Neural cell (in vitro differentiated cells): ENCODE data around the gene SLC25A45. TPM values are rescaled to one million over a fixed set of nuclear protein-coding genes. Genes with fewer than 3 reads are reported as not detected.

Source experiments
- H2AFZ ChIP-seq: fragments of 200-600, 300-800 bp; sonication (generic), shearing (Covaris generic); 2 replicates; pipeline ENCODE4 v1.6.0; 2014; ENCODE audit warnings: low read depth, mild to moderate bottlenecking, antibody characterized with exemption, low read length, moderate library complexity
- H3F3A ChIP-seq: fragments of 200-600 bp; shearing (Covaris generic); 2 replicates; pipeline ENCODE4 v1.6.1; 2016; ENCODE audit warnings: mild to moderate bottlenecking, moderate library complexity, mixed read lengths, antibody characterized with exemption, low read length; ENCODE audit not compliant: insufficient read depth, poor library complexity, severe bottlenecking
- H3K27ac ChIP-seq: fragments of 200-600, 300-800 bp; sonication (generic), shearing (Covaris generic); 2 replicates; pipeline ENCODE4 v1.5.1; 2014; ENCODE audit warnings: mild to moderate bottlenecking, low read length, moderate library complexity
- H3K27me3 ChIP-seq: fragments of 300-800, 200-600 bp; sonication (generic), shearing (Covaris generic); 2 replicates; pipeline ENCODE4 v1.6.0; 2014; ENCODE audit warnings: mild to moderate bottlenecking, low read depth, low read length, moderate library complexity; ENCODE audit not compliant: insufficient read depth
- H3K36me3 ChIP-seq: fragments of 300-800, 200-600 bp; sonication (generic), shearing (Covaris generic); 2 replicates; pipeline ENCODE4 v1.5.1; 2014; ENCODE audit warnings: mild to moderate bottlenecking, antibody characterized with exemption, low read length, moderate library complexity; ENCODE audit not compliant: insufficient read depth
- H3K4me2 ChIP-seq: fragments of 300-800, 200-600 bp; sonication (generic), shearing (Covaris generic); 2 replicates; pipeline ENCODE4 v1.6.0; 2014; ENCODE audit warnings: mild to moderate bottlenecking, low read length
- H3K4me3 ChIP-seq: fragments of 300-800, 200-600 bp; sonication (generic), shearing (Covaris generic); 2 replicates; pipeline ENCODE4 v1.5.1; 2014; ENCODE audit warnings: mild to moderate bottlenecking, low read length, moderate library complexity
- H3K79me2 ChIP-seq: fragments of 200-600 bp; shearing (Covaris generic); replicated peaks from 2 replicates; pipeline ENCODE4 v1.6.0; 2014; ENCODE audit warnings: mild to moderate bottlenecking, low read length, moderate library complexity; ENCODE audit not compliant: insufficient read depth
- H3K9ac ChIP-seq: fragments of 300-800, 200-600 bp; sonication (generic), shearing (Covaris generic); 2 replicates; pipeline ENCODE4 v1.6.1; 2016; ENCODE audit warnings: mild to moderate bottlenecking, low read length, mixed read lengths
- H3K9me2 ChIP-seq: fragments of 200-600 bp; shearing (Covaris generic); 2 replicates; pipeline ENCODE4 v1.6.1; 2016; ENCODE audit warnings: mild to moderate bottlenecking, low read length, mixed read lengths; ENCODE audit not compliant: insufficient read depth
- H3K9me3 ChIP-seq: fragments of 200-600, 300-800 bp; sonication (generic), shearing (Covaris generic); 2 replicates; pipeline ENCODE4 v1.6.1; 2016; ENCODE audit warnings: mild to moderate bottlenecking, mixed run types, low read length, moderate library complexity, mixed read lengths
- H4K20me1 ChIP-seq: fragments of 200-600 bp; shearing (Covaris generic); 2 replicates; pipeline ENCODE4 v1.6.1; 2016; ENCODE audit warnings: mild to moderate bottlenecking, mixed run types; ENCODE audit not compliant: insufficient read depth
- CTCF ChIP-seq: fragments of 450-650 bp; IDR thresholded peaks from 2 replicates; pipeline ENCODE4 v1.5.1; 2014; ENCODE audit warnings: antibody characterized with exemption, mild to moderate bottlenecking, moderate library complexity; ENCODE audit not compliant: poor library complexity, severe bottlenecking
- EP300 ChIP-seq: fragments of 450-650 bp; conservative IDR thresholded peaks from 2 replicates; pipeline ENCODE4 v1.6.1; 2014; ENCODE audit warnings: antibody characterized with exemption, mild to moderate bottlenecking, moderate library complexity; ENCODE audit not compliant: poor library complexity, severe bottlenecking
- EZH2 ChIP-seq: fragments of 200-600, 300-800 bp; shearing (Covaris generic), sonication (generic); IDR thresholded peaks from 2 replicates; pipeline ENCODE4 v1.6.1; 2014; ENCODE audit warnings: antibody characterized with exemption, low read length, borderline replicate concordance, mild to moderate bottlenecking; ENCODE audit not compliant: insufficient read depth, poor library complexity, severe bottlenecking
- MXI1 ChIP-seq: fragments of 450-650 bp; conservative IDR thresholded peaks from 2 replicates; pipeline ENCODE4 v1.6.1; 2014; ENCODE audit warnings: antibody characterized with exemption, mild to moderate bottlenecking; ENCODE audit not compliant: poor library complexity, severe bottlenecking
- POLR2AphosphoS5 ChIP-seq: IDR thresholded peaks from 2 replicates; pipeline ENCODE4 v1.6.1; 2012
- RAD21 ChIP-seq: fragments of 450-650 bp; conservative IDR thresholded peaks from 2 replicates; pipeline ENCODE4 v1.6.1; 2014; ENCODE audit warnings: antibody characterized with exemption, mild to moderate bottlenecking, moderate library complexity
- REST ChIP-seq: IDR thresholded peaks from 2 replicates; pipeline ENCODE4 v1.6.1; 2012; ENCODE audit warnings: borderline replicate concordance
- SMC3 ChIP-seq: fragments of 450-650 bp; conservative IDR thresholded peaks from 2 replicates; pipeline ENCODE4 v1.6.1; 2014; ENCODE audit warnings: antibody characterized with exemption, mild to moderate bottlenecking, moderate library complexity; ENCODE audit not compliant: poor library complexity
- TAF1 ChIP-seq: IDR thresholded peaks from 2 replicates; pipeline ENCODE4 v1.6.1; 2012; ENCODE audit warnings: low read depth
- polyA plus RNA-seq: library from polyadenylated mRNA; depleted of rRNA; stranded (reverse); fragments of >200 nt; gene quantifications from 2 replicates; pipeline ENCODE4 v1.2.3, GENCODE V29; 2014

The SLC25A45 gene
- polyA plus RNA-seq, 1 donor from 2014 or later: not detected

GRCh38 chr11:65370659-65371049, 11.8 kb downstream of the SLC25A45 start:
- no peak overlapping the region for H3K4me2 ChIP-seq
- no peaks in the 10 kb centered on the region for H3F3A ChIP-seq
- no peak overlapping the region for H3K4me3 ChIP-seq
- no peak overlapping the region for H3K27ac ChIP-seq
- H2AFZ ChIP-seq: no peak overlapping the region
- no peak for TF ChIP-seq EP300
- TF ChIP-seq REST: no peak
- TF ChIP-seq RAD21: no peak
- TF ChIP-seq MXI1: no peak
- no peak for TF ChIP-seq TAF1
- no peak for TF ChIP-seq CTCF
- no peak for TF ChIP-seq EZH2
- H3K27me3 ChIP-seq: no peaks in the 10 kb centered on the region
- H3K9me3 ChIP-seq: no peaks in the 10 kb centered on the region
- no peak overlapping the region for H3K9ac ChIP-seq
- H3K79me2 ChIP-seq: peaks cover 12% of the 10 kb centered on the region
- H4K20me1 ChIP-seq: no peaks in the 10 kb centered on the region
- H3K36me3 ChIP-seq: no peaks in the 10 kb centered on the region
- no peaks in the 10 kb centered on the region for H3K9me2 ChIP-seq

- Histone ChIP-seq H4K20me1 (no peaks in the 10 kb centered on the region), H3K4me3 (no peak overlapping the region), H3K9ac (no peak overlapping the region), H3K9me2 (no peaks in the 10 kb centered on the region), H2AFZ (no peak overlapping the region), H3K4me2 (no peak overlapping the region), H3K27me3 (no peaks in the 10 kb centered on the region), H3F3A (no peaks in the 10 kb centered on the region), H3K79me2 (peaks cover 12% of the 10 kb centered on the region), H3K36me3 (no peaks in the 10 kb centered on the region), H3K27ac (no peak overlapping the region), H3K9me3 (no peaks in the 10 kb centered on the region)
- no peak for TF ChIP-seq REST
- TF ChIP-seq CTCF: peak; percentile 91
- TF ChIP-seq EZH2: no peak
- TF ChIP-seq POLR2AphosphoS5: no peak
- TF ChIP-seq EP300: no peak
- peak; percentile 93 for TF ChIP-seq SMC3
- peak; percentile 92 for TF ChIP-seq RAD21
- no peak for TF ChIP-seq TAF1
- no peak for TF ChIP-seq MXI1
These were observed 16.1 kb downstream of the SLC25A45 start for GRCh38 chr11:65366340-65366773.
